ENCODE results near the gene MRTFB. TPM values are rescaled to one million over a fixed set of nuclear protein-coding genes. Genes with fewer than 3 reads are reported as not detected.

Gene MRTFB
- total and polyA plus RNA-seq, 2 of the 13 experiments (the other 11 are each of a cell fraction or from before 2014, with no cell fraction given) = 11.4 to 14.0 TPM

DNA sequence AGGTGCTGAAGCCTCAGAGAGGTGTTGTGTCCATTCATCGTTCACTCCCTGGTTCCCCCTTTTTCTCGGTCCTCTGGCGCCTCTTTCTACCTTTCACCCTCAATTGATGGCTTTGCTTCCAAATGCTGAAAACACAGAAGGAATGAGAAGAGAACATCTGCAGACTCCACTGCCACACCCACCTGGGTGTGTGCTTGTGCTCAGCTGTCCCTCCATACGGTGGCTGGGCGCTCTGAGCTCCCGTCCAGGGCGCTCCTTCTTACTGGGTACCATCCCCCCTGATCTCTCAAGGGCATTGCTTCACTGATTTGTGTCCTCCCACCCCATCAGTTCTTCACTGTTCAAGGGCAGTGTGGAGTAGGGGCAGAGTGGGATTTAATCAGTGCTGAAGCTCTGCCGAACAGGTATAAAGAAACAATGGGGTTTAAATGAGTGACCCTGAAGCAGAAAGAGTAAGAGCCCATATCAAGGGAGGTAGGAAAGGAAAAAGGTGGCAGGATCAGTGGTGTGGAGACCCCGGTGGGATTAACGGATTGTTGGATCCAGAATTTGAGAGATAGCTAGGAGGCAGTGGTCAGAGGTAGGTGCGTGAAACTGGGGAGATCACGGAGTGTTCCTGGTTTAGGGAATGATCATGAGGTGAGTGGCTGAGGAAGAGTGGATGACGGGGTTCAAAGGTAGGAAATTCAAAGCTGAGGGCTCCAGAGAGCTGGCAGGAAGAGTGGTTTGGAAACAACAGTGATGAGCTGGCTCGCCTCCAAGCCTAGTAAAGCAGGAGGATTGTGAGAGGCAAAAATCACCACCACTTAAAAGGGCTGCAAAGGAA lies 40.8 kb downstream of the MRTFB start (continued):
- no peak for TF ChIP-seq HINFP (CRISPR knock-in tag; IDR thresholded peaks at IDR 0.05; ENCODE audit: low read depth)
- TF ChIP-seq DMAP1 (CRISPR knock-in tag; IDR thresholded peaks at IDR 0.05) = no peak
- TF ChIP-seq ZNF792 (CRISPR knock-in tag; IDR thresholded peaks at IDR 0.05) = 0 out of 2 replicates have a peak, but pooled peaks have one; percentile 35
- TF ChIP-seq ZNF543 (CRISPR knock-in tag; IDR thresholded peaks at IDR 0.05) = peak; percentile 54; the same call in 1 of the 2 replicates
- TF ChIP-seq ZNF569 (CRISPR knock-in tag; IDR thresholded peaks at IDR 0.05; ENCODE audit: borderline replicate concordance) = no peak
- TF ChIP-seq TP53 (CRISPR knock-in tag; conservative IDR thresholded peaks at IDR 0.05) = no peak
- TF ChIP-seq, protein P1, sequence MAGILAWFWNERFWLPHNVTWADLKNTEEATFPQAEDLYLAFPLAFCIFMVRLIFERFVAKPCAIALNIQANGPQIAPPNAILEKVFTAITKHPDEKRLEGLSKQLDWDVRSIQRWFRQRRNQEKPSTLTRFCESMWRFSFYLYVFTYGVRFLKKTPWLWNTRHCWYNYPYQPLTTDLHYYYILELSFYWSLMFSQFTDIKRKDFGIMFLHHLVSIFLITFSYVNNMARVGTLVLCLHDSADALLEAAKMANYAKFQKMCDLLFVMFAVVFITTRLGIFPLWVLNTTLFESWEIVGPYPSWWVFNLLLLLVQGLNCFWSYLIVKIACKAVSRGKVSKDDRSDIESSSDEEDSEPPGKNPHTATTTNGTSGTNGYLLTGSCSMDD (CRISPR knock-in tag; IDR thresholded peaks at IDR 0.05) = no peak
- no peak for TF ChIP-seq MTA1 (CRISPR knock-in tag; IDR thresholded peaks at IDR 0.05; ENCODE audit: borderline replicate concordance)
- TF ChIP-seq HOXA9 (CRISPR knock-in tag; IDR thresholded peaks at IDR 0.05; ENCODE audit: borderline replicate concordance) = no peak
- TF ChIP-seq CEBPG (CRISPR knock-in tag; IDR thresholded peaks at IDR 0.05) = no peak
- TF ChIP-seq ZKSCAN1 (IDR thresholded peaks at IDR 0.05; ENCODE audit: low read length) = no peak
- TF ChIP-seq NFYB (CRISPR knock-in tag; IDR thresholded peaks at IDR 0.05) = 0 out of 2 replicates have a peak, but pooled peaks have one; percentile 17
- no peak for TF ChIP-seq ZNF780A (CRISPR knock-in tag; IDR thresholded peaks at IDR 0.05)
- TF ChIP-seq ZFP37 (CRISPR knock-in tag; IDR thresholded peaks at IDR 0.05; ENCODE audit: borderline replicate concordance) = no peak
- no peak for TF ChIP-seq ZNF660 (CRISPR knock-in tag; IDR thresholded peaks at IDR 0.05; ENCODE audit: borderline replicate concordance, low read depth)
- TF ChIP-seq SNRNP70 (IDR thresholded peaks at IDR 0.05; ENCODE audit: low read depth, low read length) = no peak
- TF ChIP-seq, protein P2, sequence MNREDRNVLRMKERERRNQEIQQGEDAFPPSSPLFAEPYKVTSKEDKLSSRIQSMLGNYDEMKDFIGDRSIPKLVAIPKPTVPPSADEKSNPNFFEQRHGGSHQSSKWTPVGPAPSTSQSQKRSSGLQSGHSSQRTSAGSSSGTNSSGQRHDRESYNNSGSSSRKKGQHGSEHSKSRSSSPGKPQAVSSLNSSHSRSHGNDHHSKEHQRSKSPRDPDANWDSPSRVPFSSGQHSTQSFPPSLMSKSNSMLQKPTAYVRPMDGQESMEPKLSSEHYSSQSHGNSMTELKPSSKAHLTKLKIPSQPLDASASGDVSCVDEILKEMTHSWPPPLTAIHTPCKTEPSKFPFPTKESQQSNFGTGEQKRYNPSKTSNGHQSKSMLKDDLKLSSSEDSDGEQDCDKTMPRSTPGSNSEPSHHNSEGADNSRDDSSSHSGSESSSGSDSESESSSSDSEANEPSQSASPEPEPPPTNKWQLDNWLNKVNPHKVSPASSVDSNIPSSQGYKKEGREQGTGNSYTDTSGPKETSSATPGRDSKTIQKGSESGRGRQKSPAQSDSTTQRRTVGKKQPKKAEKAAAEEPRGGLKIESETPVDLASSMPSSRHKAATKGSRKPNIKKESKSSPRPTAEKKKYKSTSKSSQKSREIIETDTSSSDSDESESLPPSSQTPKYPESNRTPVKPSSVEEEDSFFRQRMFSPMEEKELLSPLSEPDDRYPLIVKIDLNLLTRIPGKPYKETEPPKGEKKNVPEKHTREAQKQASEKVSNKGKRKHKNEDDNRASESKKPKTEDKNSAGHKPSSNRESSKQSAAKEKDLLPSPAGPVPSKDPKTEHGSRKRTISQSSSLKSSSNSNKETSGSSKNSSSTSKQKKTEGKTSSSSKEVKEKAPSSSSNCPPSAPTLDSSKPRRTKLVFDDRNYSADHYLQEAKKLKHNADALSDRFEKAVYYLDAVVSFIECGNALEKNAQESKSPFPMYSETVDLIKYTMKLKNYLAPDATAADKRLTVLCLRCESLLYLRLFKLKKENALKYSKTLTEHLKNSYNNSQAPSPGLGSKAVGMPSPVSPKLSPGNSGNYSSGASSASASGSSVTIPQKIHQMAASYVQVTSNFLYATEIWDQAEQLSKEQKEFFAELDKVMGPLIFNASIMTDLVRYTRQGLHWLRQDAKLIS (CRISPR knock-in tag; IDR thresholded peaks at IDR 0.05) = no peak
- peak; percentile 55; the same call in 1 of the 2 replicates for TF ChIP-seq RCOR2 (CRISPR knock-in tag; IDR thresholded peaks at IDR 0.05)
- TF ChIP-seq HDAC1 (CRISPR knock-in tag; IDR thresholded peaks at IDR 0.05) = no peak
- TF ChIP-seq THAP11 (CRISPR knock-in tag; IDR thresholded peaks at IDR 0.05) = no peak
- TF ChIP-seq ZNF710 (CRISPR knock-in tag; IDR thresholded peaks at IDR 0.05; ENCODE audit: borderline replicate concordance) = peak; percentile 47; the same call in 1 of the 2 replicates
- peak; percentile 61; the same call in 1 of the 2 replicates for TF ChIP-seq ZNF547 (CRISPR knock-in tag; IDR thresholded peaks at IDR 0.05)
- no peak for TF ChIP-seq GTF3A (CRISPR knock-in tag; conservative IDR thresholded peaks at IDR 0.05)

All from HepG2 (cell line).